WTC11 (cell line): Measurements from ENCODE around the gene USP43.

Source experiments
- CREB1 ChIP-seq: sonication (generic); formaldehyde crosslinking; IDR thresholded peaks from 2 replicates; pipeline ENCODE4 v1.8.0; 2023; ENCODE audit warnings: mild to moderate bottlenecking, missing genetic modification reagents
- NFATC4 ChIP-seq: fragments of 250-450 bp; sonication (Bioruptor Pico); IDR thresholded peaks from 2 replicates; pipeline ENCODE4 v1.9.0; 2021; ENCODE audit warnings: mild to moderate bottlenecking

GRCh38 chr17:9768381-9768934, 123.1 kb downstream of the USP43 start:
- no peak for TF ChIP-seq CREB1 (CRISPR knock-in tag)
- TF ChIP-seq NFATC4 (CRISPR knock-in tag) = no peak
